ENCODE data around the gene GALR2.

DNA sequence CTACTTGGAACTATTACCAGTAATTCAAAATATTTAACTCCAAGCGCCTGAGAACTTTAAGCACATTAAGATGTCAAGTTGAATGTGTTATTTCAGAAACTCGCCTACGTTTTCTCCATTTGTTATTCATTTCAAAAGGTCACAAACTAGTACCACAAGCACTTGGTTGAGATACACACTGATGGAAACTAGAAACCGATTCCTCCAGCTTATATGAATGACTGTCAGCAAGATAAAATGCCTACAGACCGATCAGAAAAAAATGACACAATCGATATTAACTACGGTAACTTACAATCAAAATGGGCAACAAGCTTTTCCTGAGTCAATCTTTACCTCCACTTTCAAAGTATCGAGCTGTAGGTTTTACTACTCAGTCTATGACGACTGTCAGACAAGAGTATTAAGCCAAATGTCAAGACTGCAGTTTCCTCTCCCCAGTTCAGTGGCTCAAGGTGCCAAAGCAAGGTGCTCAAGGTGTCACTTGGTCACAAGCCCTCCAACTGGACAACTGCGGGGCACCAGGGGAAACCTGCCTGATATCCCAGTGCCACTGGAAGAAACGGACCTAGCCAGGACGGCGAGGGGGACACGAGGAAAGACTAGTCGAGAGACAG lies 2.9 kb upstream of the GALR2 start:
- no peak for TF ChIP-seq YY1 (IDR thresholded peaks at IDR 0.05; ENCODE audit: insufficient read depth, insufficient read length)
- TF ChIP-seq ZNF274 (IDR thresholded peaks at IDR 0.05; ENCODE audit: low read depth, low read length): no peak
- no peak for TF ChIP-seq SUZ12 (IDR thresholded peaks at IDR 0.05; ENCODE audit: extremely low read depth, insufficient read depth, insufficient read length)

All from NT2/D1 (cell line).